CD4-positive, alpha-beta T cell treated with Interferon gamma for 1 hour (primary cell): ENCODE measurements around the gene DNTT.
A peak's percentile ranks its signal among the peaks of the same experiment; 100 is the strongest.

Experiments
- DNase-seq: peaks from one replicate; pipeline ENCODE4 v3.0.0-alpha.2; 2020

The DNTT gene

GRCh38 chr10:96352027-96352426 lies 47.8 kb downstream of the DNTT start:
- no peak for DNase-seq

DNA sequence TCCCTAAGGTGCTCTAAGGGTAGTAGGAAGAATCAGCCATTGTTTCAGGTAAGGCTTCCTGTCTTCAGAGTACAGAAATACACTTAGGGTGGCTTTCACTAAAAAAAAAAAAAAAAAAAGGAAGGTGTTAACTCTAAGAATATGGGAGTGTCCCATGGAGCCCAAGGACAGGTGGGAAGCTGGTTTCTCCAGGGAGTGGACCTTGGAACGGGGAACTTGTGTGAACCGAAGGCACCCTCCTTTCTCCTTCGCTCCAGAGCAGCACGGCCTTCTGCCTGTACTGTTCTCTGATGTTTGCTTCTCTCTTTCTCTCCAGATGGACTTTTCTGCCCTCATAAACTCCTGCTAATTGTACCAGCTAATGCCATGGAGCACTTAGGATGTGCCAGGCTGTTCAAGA lies 48.3 kb downstream of the DNTT start:
- DNase-seq = no peak

- DNase-seq = no peak
Measured at GRCh38 chr10:96357038-96357620, 52.9 kb downstream of the DNTT start.

GRCh38 chr10:96358851-96359540 lies 54.8 kb downstream of the DNTT start, which contains the start of gene OPALIN:
Gene OPALIN, minus strand, starts transcription at chr10:96359002. Its CDS starts 106 bp downstream, at chr10:96358896.
- DNase-seq = no peak

DNA sequence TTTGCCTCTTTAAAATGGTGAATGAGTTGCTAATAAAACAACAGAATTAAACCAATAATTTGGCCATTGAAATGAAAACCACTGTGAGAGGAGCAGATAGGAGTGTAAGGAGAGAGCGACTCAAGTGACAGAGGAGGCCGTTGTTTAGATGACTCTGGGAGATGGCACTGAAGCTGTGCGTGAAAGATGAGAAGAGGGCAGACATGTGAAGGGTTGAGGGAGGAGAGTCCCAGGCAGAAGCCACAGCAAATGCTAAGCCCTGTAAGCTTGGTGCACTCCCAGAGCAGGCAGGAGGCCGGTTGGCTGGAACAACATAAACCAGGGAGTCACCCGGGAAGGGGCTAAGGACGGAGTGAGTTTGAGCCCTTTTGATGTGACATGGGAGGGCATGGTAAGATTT lies 55.4 kb downstream of the DNTT start:
- no peak for DNase-seq

- DNase-seq = no peak
Measured at GRCh38 chr10:96360331-96360730, 56.1 kb downstream of the DNTT start.

DNA sequence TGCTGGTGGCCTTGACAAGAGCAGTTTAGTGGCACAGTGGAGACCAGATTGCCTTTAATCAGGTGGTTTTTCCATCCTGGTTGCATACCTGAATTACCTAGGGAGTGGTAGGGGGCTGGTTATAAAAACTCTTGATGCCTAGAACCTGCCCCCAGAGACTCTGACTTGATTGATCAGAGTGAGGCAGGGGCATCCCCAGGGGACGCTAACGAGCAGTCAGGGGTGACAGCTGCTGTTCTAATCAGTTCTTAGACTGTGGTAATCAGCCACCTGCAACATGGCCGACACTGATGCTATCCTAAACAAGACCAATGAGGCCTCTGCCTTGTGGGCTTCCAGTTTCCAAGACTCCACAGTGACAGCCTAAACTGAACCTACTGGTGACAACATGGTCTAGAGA lies 56.5 kb downstream of the DNTT start:
- DNase-seq = no peak

GRCh38 chr10:96365571-96365970 lies 61.3 kb downstream of the DNTT start:
- no peak for DNase-seq

DNA sequence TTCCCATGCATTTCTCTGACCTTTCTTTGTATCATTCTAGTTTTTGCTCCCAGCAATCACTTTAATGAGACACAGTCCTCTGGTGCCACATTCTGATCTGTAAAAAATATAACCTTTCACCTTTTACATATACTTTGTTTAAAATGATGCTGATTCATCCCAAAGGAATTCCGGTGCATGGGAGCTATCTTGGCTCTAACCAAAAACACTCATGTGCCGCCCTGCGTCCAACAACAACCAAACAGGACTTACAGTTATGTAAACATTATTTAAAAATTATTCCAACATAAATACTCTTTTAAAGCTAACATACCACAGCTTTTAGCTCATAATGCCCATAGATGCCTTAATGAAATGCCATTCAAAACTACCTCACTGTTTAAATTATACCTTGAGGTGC lies 62.3 kb downstream of the DNTT start:
- no peak for DNase-seq

DNA sequence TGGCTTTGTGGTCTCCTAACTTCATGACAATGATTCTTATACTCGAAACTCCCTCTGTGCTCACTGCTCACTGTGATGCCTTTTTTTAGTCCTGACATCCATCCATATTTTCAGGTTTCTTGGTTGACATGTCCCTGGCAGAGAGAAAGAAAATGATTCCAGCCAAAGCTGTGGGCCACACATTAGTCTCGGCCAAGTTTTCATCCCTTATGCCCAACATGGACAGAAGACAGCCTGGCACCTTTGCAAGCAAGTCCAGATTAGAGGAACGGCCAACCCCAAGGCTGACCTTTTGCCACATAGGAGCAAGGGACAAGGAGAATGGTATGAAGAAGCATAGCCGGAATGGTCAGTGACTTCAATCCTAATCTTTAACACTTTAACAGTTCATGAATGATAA lies 63.2 kb downstream of the DNTT start:
- no peak for DNase-seq

DNA sequence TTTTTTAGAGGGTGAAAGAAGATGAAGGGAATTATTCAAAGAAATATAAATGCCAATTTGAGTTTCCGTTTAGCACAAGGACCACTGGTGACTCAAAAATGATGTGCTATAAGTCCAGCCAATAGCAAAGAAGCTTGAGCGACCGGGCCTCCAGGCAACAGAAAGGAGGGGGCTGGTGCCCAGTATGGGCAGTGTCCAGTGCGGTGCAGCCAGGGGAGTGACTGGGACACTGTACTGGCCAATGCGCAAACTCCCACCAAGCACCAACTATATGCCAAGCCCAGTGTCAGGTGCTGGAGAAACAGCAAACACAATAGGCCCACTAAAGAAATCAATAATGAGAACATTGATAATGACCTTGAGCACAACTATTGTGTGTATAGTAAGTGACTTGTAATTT lies 64.7 kb downstream of the DNTT start:
- no peak for DNase-seq

- no peak for DNase-seq
Measured at GRCh38 chr10:96369890-96370583, 65.8 kb downstream of the DNTT start.

DNA sequence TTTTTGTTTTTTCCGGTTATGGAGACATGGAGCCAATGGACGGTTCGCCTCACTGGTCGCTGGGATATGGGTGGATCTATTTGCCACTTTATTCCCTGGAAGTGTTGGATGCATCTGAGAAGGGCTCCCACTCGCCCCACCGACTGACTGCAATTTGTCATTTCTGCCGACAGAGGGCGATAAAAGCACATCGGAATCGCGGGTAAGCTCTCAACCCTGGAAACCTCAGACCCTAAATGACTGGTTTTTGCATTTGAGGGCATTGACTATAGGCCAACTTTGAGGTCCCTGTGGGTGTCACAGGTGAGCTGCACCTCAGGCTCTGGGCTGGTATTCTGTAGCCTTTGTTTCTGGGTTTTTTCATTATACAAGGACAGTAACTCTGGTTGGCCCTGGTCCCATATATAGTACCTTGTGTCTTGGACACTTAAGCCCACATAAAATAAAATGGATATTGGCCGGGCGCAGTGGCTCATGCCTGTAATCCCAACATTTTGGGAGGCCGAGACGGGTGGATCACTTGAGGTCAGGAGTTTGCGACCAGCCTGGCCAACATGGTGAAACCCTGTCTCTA lies 66.4 kb downstream of the DNTT start:
- peak; percentile 33 for DNase-seq

GRCh38 chr10:96371356-96371755 lies 67.1 kb downstream of the DNTT start:
- DNase-seq = no peak

- DNase-seq = no peak
Measured at GRCh38 chr10:96374004-96374403, 69.8 kb downstream of the DNTT start.

DNA sequence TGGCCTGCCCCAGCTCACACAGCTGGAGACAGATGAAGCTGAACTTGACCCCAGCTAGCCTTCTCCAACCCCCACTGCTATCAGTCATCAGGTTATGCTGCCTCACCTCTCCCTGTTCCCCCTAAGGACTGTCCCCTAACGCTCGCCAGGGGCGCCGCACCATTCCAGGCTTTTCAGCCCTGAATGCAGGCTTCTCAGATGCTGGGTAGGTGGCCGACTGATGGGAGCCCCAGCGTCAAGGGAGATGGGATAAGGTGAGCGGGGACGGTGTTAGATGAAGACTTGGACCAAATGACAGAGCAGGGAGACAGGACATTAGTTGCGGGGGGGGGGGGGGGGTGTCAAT lies 70.4 kb downstream of the DNTT start:
- DNase-seq = no peak

DNA sequence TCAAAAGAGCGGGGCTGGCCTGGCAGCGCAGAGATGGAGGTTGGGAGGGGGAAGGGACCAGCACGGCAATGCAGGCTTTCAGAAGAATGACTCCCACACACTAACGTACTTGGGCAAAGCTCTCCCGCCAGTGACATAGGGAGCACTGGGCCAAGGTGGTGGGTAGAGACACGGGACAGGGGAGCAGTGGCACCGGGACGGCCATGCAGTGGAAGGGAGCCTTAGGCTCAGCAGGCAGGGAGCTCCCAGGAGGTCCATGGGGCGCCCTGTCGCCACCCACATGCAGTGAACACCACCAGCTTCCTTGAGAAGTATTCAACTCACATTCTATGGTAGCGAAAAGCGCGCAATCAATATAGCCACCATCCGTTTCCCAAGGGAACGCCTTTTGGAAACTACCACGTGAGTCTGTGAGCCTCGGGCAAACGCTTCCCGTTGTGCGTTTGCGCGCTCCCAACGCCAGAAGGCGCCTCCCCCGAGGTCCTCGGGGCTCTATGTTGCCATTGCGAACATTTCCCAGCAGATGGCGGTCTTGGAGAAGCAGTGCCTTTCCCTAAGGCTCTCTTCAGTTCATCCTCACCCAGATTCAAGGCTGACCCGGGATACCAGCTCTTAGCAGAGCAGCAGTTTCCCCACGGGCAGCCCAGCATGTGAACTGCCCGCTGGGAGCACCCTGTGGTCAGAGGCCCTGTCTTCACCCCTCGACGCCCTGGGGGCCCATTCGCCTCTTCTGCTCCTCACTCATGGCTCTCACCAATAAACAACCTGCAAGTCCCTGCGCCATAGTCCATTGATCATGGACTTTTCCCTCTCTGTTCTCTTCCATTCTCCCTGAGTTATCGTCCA lies 71.0 kb downstream of the DNTT start:
- DNase-seq = peak; percentile 67

DNA sequence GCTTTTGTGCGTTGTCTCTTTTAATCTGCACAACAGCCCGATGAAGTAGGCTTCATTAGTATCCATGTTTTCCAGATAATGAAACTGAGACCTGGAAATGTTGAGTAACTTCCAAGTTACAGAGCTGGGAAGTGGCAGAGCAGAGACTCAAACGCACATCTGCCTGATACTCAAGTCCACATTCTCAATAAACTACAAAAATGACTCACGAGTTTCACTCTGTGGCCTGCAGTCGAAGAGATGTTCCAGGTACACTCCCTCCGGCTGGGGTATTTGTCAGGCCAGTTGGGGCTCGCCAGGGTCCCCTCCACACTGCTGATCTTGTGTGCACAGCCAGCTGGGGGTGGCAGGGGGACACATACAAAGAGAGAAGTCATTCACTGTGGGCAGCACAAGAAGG lies 72.2 kb downstream of the DNTT start:
- DNase-seq = no peak

DNA sequence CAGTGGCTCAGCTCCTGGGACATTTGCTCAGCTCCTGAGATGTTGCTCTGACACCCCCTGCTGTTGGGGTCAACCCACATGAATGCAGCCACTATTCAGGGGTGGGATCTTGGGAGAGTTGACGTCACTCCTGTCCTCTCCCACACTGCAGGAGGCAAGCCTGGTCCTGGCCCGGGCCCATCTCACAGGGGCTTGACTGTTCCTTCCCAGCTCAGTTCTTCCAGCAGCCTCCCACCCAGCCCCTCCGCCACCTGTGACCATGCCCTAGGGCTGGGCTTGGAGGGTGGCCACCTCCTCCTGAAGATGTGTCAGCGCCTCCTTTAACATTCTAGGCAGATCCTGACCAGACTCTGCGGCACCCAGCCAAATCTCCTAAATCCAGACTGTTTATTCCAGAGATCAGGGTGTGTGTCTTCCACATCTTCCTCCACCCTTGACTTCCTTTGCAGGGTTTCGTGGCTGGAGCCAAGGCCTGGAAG lies 73.6 kb downstream of the DNTT start:
- no peak for DNase-seq

DNA sequence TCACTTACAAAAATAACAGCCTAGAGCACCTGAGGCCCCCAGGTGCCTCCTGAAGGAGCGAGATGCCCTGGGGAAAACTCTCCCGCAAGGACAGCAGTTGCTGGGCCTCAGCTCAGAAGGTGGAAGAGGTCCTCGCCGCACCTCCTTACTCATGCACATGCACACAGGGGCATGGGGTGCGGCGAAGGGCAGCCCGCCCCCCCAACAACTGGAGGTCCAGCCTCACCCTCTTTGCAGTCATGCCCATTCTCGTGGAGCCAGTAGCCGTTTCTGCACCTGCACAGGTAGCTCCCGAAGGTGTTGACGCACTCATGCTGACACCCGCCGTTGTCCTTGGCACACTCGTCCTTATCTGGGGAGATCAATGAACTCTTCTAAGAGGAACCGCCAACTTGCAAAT lies 74.5 kb downstream of the DNTT start:
- DNase-seq = no peak

DNA sequence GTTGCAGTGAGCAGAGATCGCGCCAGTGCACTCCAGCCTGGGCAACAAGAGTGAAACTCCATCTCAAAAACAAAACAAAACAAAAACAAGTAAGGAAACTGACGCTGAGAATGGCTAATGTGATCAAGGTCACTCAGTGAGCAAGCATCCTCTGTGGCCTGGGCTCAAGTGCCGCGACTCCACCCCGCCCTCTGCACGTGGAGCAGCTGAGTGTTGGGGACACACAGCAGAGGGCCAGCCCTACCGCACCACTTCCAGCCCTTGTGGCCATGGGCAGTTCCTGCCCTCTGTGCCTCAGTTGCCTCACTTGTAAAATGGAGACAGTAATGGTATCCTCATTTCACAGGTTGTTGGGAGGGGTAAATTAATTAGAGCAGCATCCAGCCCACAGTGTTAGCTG lies 75.5 kb downstream of the DNTT start:
- no peak for DNase-seq

DNA sequence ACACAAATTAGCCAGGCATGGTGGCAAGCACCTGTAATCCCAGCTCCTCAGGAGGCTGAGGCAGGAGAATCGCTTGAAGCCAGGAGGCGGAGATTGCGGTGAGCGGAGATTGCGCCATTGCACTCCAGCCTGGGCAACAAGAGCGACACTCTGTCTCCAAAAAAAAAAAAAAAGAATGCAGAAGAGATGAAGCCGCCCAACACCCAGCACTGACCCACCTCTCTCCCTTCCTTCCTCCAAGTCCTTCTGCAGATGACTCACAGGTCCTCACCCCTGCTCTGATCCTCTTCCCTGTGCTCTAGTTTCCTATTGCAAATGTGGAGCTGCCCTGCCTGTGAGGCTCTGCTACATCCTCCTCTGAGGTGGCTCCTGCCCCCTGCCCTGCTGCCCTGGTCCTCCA lies 76.6 kb downstream of the DNTT start:
- peak; percentile 64 for DNase-seq

GRCh38 chr10:96384506-96384905 lies 80.3 kb downstream of the DNTT start:
- DNase-seq = no peak
